Epithelial cell of proximal tubule (primary cell): ENCODE results near the gene ZFHX3. TPM values are rescaled to one million over a fixed set of nuclear protein-coding genes. Genes with fewer than 3 reads are reported as not detected.

ENCODE experiments used
- DNase-seq: peaks from one replicate; pipeline ENCODE4 v3.0.0-alpha.2; 2011; ENCODE audit warnings: low read depth
- H3K4me3 ChIP-seq: 2 replicates; pipeline ENCODE4 v1.5.1; 2011; ENCODE audit warnings: low read depth, mild to moderate bottlenecking, low read length
- CTCF ChIP-seq: conservative IDR thresholded peaks from 2 replicates; pipeline ENCODE4 v1.5.1; 2012; ENCODE audit warnings: low read depth, mild to moderate bottlenecking, low read length
- total RNA-seq: library from RNA; depleted of rRNA; stranded (reverse); fragments of >200 nt; gene quantifications from 2 replicates; pipeline ENCODE4 v1.2.3, GENCODE V29; 2015

Gene ZFHX3
- total RNA-seq, 1 donor from 2014 or later = 9.6 TPM

- peak; percentile 54 for DNase-seq
- no peak for TF ChIP-seq CTCF
- peak overlapping the region; percentile 21 for H3K4me3 ChIP-seq
Observed at GRCh38 chr16:72819345-72819744, 228.6 kb downstream of the ZFHX3 start.

- peak overlapping the region; percentile 21 for H3K4me3 ChIP-seq
- no peak for DNase-seq
- peak; percentile 52 for TF ChIP-seq CTCF
Observed at GRCh38 chr16:72818236-72818845, 229.6 kb downstream of the ZFHX3 start.

GRCh38 chr16:72815348-72816318 is 232.3 kb downstream of the ZFHX3 start:
- TF ChIP-seq CTCF = no peak
- DNase-seq = no peak
- no peak overlapping the region for H3K4me3 ChIP-seq

GRCh38 chr16:72814226-72814625 is 233.7 kb downstream of the ZFHX3 start:
- no peak for TF ChIP-seq CTCF
- DNase-seq = no peak
- no peak overlapping the region for H3K4me3 ChIP-seq

- H3K4me3 ChIP-seq = no peak overlapping the region
- DNase-seq = no peak
- no peak for TF ChIP-seq CTCF
Observed at GRCh38 chr16:72812672-72813071, 235.3 kb downstream of the ZFHX3 start.

GRCh38 chr16:72811876-72812275 is 236.1 kb downstream of the ZFHX3 start:
- TF ChIP-seq CTCF = no peak
- DNase-seq = no peak
- H3K4me3 ChIP-seq = no peak overlapping the region
